OCI-LY7 (cell line): ENCODE data around the gene FUCA1. TPM values are rescaled to one million over a fixed set of nuclear protein-coding genes. Genes with fewer than 3 reads are reported as not detected.

Experiments used
- BruUV-seq: library from RNA; stranded (reverse); fragments of 400-500 nt; replicated peaks from 2 replicates; lab custom pipeline; 2021; lab: Mats Ljungman, UMichigan
- CTCF ChIA-PET: fragments of 300-600 bp; sonication (Branson Sonifier 250); formaldehyde crosslinking; loops from one replicate; lab custom pipeline; 2022; ENCODE audit warnings: antibody characterized with exemption; ENCODE audit not compliant: unreplicated experiment; lab: Charles Lee
- POLR2A ChIA-PET: fragments of 300-600 bp; sonication (Branson Sonifier 250); formaldehyde crosslinking; loops from one replicate; lab custom pipeline; 2022; ENCODE audit warnings: antibody characterized with exemption; lab: Charles Lee
- DNase-seq: peaks from one replicate; pipeline ENCODE4 v3.0.0-alpha.2; 2015; ENCODE audit warnings: low spot score
- H2AFZ ChIP-seq: fragments of 200-600 bp; sonication (generic), shearing (Covaris generic); 2 replicates; pipeline ENCODE4 v1.6.1; 2014; ENCODE audit warnings: mild to moderate bottlenecking, antibody characterized with exemption, low read length, moderate library complexity
- H3K27ac ChIP-seq: fragments of 200-600 bp; sonication (generic); 2 replicates; pipeline ENCODE4 v1.5.1; 2014; ENCODE audit warnings: mixed run types, low read depth, mild to moderate bottlenecking, moderate library complexity, low read length, inconsistent platforms; ENCODE audit not compliant: poor library complexity, severe bottlenecking
- H3K36me3 ChIP-seq: fragments of 200-600 bp; sonication (generic); 2 replicates; pipeline ENCODE4 v1.6.1; 2014; ENCODE audit warnings: mild to moderate bottlenecking, antibody characterized with exemption, low read length, moderate library complexity, mixed read lengths; ENCODE audit not compliant: insufficient read depth
- H3K4me1 ChIP-seq: fragments of 200-600 bp; sonication (generic); 2 replicates; pipeline ENCODE4 v1.5.1; 2014; ENCODE audit warnings: mild to moderate bottlenecking, low read length; ENCODE audit not compliant: insufficient read depth, poor library complexity, severe bottlenecking
- H3K4me2 ChIP-seq: fragments of 200-600 bp; sonication (generic); 2 replicates; pipeline ENCODE4 v1.6.1; 2014; ENCODE audit warnings: mild to moderate bottlenecking, low read length
- H3K4me3 ChIP-seq: fragments of 200-600 bp; sonication (generic); 2 replicates; pipeline ENCODE4 v1.5.1; 2014; ENCODE audit warnings: mild to moderate bottlenecking, low read depth, low read length; ENCODE audit not compliant: poor library complexity, severe bottlenecking
- H3K79me2 ChIP-seq: fragments of 200-600 bp; sonication (generic); 2 replicates; pipeline ENCODE4 v1.6.1; 2016; ENCODE audit warnings: low read depth, mild to moderate bottlenecking, low read length, moderate library complexity, mixed read lengths; ENCODE audit not compliant: insufficient read depth
- H3K9me2 ChIP-seq: fragments of 200-600 bp; sonication (generic); 2 replicates; pipeline ENCODE4 v1.6.1; 2016; ENCODE audit warnings: mild to moderate bottlenecking, low read length, mixed read lengths; ENCODE audit not compliant: insufficient read depth
- H3K9me3 ChIP-seq: fragments of 200-600 bp; sonication (generic); 2 replicates; pipeline ENCODE4 v1.6.1; 2014; ENCODE audit warnings: mild to moderate bottlenecking, mixed run types, low read length, mixed read lengths
- H4K20me1 ChIP-seq: fragments of 200-600 bp; sonication (generic); 2 replicates; pipeline ENCODE4 v1.6.1; 2014; ENCODE audit warnings: mild to moderate bottlenecking, antibody characterized with exemption, low read length, moderate library complexity, mixed read lengths; ENCODE audit not compliant: insufficient read depth
- EZH2phosphoT487 ChIP-seq: fragments of 200-600 bp; sonication (generic); IDR thresholded peaks from 2 replicates; pipeline ENCODE4 v1.6.1; 2018; ENCODE audit warnings: low read depth, borderline replicate concordance, mild to moderate bottlenecking, mixed run types, antibody characterized with exemption, low read length, moderate library complexity, mixed read lengths
- intact Hi-C: fragments of 100-400 bp; cut with micrococcal nuclease; formaldehyde crosslinking; loops from one replicate; pipeline ENCODE4 v1.10.0; 2022; ENCODE audit not compliant: unreplicated experiment
- total RNA-seq, 2 experiments: library from RNA; depleted of rRNA in 1 of 2; stranded (reverse); fragments of >200 nt in 1 of 2; shearing (Covaris generic) in 1 of 2; gene quantifications; 2 replicates each; pipeline ENCODE4 v1.2.3, GENCODE V29; 2014 to 2022
- TF ChIP-seq, protein P1 (sequence below): fragments of 200-600 bp; sonication (generic); conservative IDR thresholded peaks from 2 replicates; pipeline ENCODE4 v1.5.1; 2014; ENCODE audit warnings: mild to moderate bottlenecking, antibody characterized with exemption, low read length, moderate library complexity, mixed read lengths

Gene FUCA1
- total RNA-seq, 2 experiments from 2014 or later, result 9.1 to 9.9 TPM

DNA sequence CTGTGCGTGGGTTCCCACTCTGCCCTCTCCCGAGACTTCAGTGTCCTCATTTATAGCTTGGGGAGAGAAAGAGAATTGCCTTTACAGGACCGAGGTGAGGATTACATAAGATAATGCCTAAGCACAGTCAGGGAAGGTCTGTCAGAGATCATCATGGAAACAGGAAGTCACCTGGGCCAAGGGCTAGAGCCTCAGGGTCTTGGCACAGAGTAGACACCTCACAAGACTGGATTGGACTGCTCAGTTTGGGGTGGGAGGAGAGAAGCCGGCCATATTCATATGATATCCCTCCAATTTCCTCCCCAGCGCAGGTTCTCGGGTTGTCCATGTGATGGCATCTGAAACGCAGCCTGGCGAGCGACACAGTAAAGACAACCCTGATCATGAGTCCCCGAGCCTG is 41.3 kb upstream of the FUCA1 start:
- TF ChIP-seq, protein P1, sequence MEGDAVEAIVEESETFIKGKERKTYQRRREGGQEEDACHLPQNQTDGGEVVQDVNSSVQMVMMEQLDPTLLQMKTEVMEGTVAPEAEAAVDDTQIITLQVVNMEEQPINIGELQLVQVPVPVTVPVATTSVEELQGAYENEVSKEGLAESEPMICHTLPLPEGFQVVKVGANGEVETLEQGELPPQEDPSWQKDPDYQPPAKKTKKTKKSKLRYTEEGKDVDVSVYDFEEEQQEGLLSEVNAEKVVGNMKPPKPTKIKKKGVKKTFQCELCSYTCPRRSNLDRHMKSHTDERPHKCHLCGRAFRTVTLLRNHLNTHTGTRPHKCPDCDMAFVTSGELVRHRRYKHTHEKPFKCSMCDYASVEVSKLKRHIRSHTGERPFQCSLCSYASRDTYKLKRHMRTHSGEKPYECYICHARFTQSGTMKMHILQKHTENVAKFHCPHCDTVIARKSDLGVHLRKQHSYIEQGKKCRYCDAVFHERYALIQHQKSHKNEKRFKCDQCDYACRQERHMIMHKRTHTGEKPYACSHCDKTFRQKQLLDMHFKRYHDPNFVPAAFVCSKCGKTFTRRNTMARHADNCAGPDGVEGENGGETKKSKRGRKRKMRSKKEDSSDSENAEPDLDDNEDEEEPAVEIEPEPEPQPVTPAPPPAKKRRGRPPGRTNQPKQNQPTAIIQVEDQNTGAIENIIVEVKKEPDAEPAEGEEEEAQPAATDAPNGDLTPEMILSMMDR, result 0 out of 2 replicates have a peak, but pooled peaks have one; percentile 27
- no peak for TF ChIP-seq EZH2phosphoT487
- H4K20me1 ChIP-seq, result no peaks in the 10 kb centered on the region
- peak; percentile 85 for DNase-seq
- H3K4me3 ChIP-seq, result peak overlapping the region; percentile 76
- ChIA-PET CTCF (interaction anchor here (1.4 to 3.9 kb wide), 2 partner anchors 46 to 99 kb away, joined by 4 to 20 read pairs; no protein-coding TSS in a partner anchor), POLR2A (interaction anchor here (0.5 to 5.8 kb wide), 16 partner anchors 12 to 281 kb away, joined by 3 to 35 read pairs (median 6); partner anchors contain the start of genes HMGCL, LYPLA2, PITHD1 and PNRC2)
- H2AFZ ChIP-seq, result no peak overlapping the region
- H3K4me2 ChIP-seq, result peak overlapping the region; percentile 83
- peaks cover 15% of the 10 kb centered on the region for H3K36me3 ChIP-seq
- H3K4me1 ChIP-seq, result peaks cover 96% of the 10 kb centered on the region
- H3K79me2 ChIP-seq, result peaks cover 79% of the 10 kb centered on the region
- BruUV-seq, result TSS peak; percentile 84
- H3K9me3 ChIP-seq, result no peaks in the 10 kb centered on the region
- intact Hi-C loops, result loop anchor here (2.0 to 10.0 kb wide), 4 partner anchors 21 to 545 kb away; partner anchors contain the start of genes FUCA1 and ZNF436
- peak overlapping the region; percentile 95 for H3K27ac ChIP-seq
- H3K9me2 ChIP-seq, result no peaks in the 10 kb centered on the region

- peak overlapping the region; percentile 76 for H3K4me3 ChIP-seq
- H3K79me2 ChIP-seq, result peaks cover 86% of the 10 kb centered on the region
- H4K20me1 ChIP-seq, result no peaks in the 10 kb centered on the region
- H3K4me1 ChIP-seq, result peaks cover 92% of the 10 kb centered on the region
- peaks cover 16% of the 10 kb centered on the region for H3K36me3 ChIP-seq
- intact Hi-C loops, result loop anchor here (2.0 to 10.0 kb wide), 4 partner anchors 20 to 544 kb away; partner anchors contain the start of genes FUCA1 and ZNF436
- H3K4me2 ChIP-seq, result peak overlapping the region; percentile 83
- peak; percentile 98 for DNase-seq
- H3K9me3 ChIP-seq, result no peaks in the 10 kb centered on the region
- no peak overlapping the region for H2AFZ ChIP-seq
- no peaks in the 10 kb centered on the region for H3K9me2 ChIP-seq
- ChIA-PET POLR2A (interaction anchor here (0.5 to 5.8 kb wide), 13 partner anchors 12 to 593 kb away, joined by 3 to 35 read pairs (median 6); partner anchors contain the start of genes LYPLA2 and PITHD1), CTCF (interaction anchor here (1.4 to 3.9 kb wide), 2 partner anchors 47 to 98 kb away, joined by 4 to 20 read pairs; no protein-coding TSS in a partner anchor)
- peak overlapping the region; percentile 95 for H3K27ac ChIP-seq
- BruUV-seq, result no TSS peak
- TF ChIP-seq, protein P1, result no peak
- TF ChIP-seq EZH2phosphoT487, result no peak
These were observed 40.6 kb upstream of the FUCA1 start for GRCh38 chr1:23908453-23909341.
